Ishikawa (cell line): Measurements from ENCODE around the gene CBARP.

Source experiments
- CEBPB ChIP-seq: IDR thresholded peaks from 2 replicates; pipeline ENCODE4 v1.6.1; 2012
- CREB1 ChIP-seq: IDR thresholded peaks from 2 replicates; pipeline ENCODE4 v1.6.1; 2012; ENCODE audit warnings: low read depth
- EGR1 ChIP-seq: IDR thresholded peaks from 2 replicates; pipeline ENCODE4 v1.6.1; 2012
- EP300 ChIP-seq: IDR thresholded peaks from 2 replicates; pipeline ENCODE4 v1.6.1; 2012; ENCODE audit warnings: borderline replicate concordance
- FOXM1 ChIP-seq: IDR thresholded peaks from 2 replicates; pipeline ENCODE4 v1.6.1; 2012; ENCODE audit warnings: low read depth, borderline replicate concordance
- NFIC ChIP-seq: IDR thresholded peaks from 2 replicates; pipeline ENCODE4 v1.6.1; 2012
- RAD21 ChIP-seq: IDR thresholded peaks from 2 replicates; pipeline ENCODE4 v1.6.1; 2012; ENCODE audit warnings: low read depth
- TAF1 ChIP-seq: IDR thresholded peaks from 2 replicates; pipeline ENCODE4 v1.6.1; 2012; ENCODE audit warnings: low read depth, mild to moderate bottlenecking
- TCF12 ChIP-seq: IDR thresholded peaks from 2 replicates; pipeline ENCODE4 v1.6.1; 2012; ENCODE audit warnings: low read depth
- TEAD4 ChIP-seq: IDR thresholded peaks from 2 replicates; pipeline ENCODE4 v1.6.1; 2012
- YY1 ChIP-seq: IDR thresholded peaks from 2 replicates; pipeline ENCODE4 v1.6.1; 2012; ENCODE audit warnings: low read depth
- ZBTB7A ChIP-seq: IDR thresholded peaks from 2 replicates; pipeline ENCODE4 v1.6.1; 2012; ENCODE audit warnings: low read depth
- TF ChIP-seq, protein P1 (sequence below): IDR thresholded peaks from 2 replicates; pipeline ENCODE4 v1.6.1; 2012
- TF ChIP-seq, protein P2 (sequence below): IDR thresholded peaks from 2 replicates; pipeline ENCODE4 v1.6.1; 2012
- TF ChIP-seq, protein P3 (sequence below): IDR thresholded peaks from 2 replicates; pipeline ENCODE4 v1.6.1; 2012; ENCODE audit warnings: low read depth, mild to moderate bottlenecking

Gene CBARP

DNA sequence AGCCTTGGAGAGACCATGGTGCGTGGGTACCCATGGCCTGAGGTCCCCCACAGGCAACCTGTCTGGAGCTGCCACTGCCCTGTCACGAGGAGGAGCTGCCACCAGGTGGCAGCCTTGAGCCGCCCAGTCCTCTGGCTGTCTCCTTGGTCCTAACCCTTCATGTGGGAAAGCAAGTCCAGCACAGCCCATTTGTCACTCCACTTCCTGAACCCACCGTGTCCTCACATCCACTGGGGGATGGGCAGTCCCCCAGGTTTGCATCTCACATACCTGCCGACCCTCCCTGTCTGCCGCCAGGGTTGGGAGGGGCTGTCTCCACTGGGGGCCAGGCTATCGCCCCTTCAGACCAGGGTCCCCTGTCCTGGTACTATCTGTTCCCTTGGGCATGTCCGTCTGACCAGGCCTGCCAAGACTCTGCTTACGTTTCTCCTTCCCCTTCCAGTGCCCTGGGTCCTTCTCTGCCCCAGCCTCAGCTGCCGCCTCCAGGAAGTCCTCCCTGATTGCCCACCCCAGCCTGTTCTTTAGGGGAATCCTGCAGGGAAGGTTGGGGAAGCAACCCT is 42.1 kb upstream of the CBARP start:
- TF ChIP-seq FOXM1 (no peak), TCF12 (no peak), TAF1 (no peak), RAD21 (peak; percentile 91), EP300 (no peak)
- TF ChIP-seq, protein P1, sequence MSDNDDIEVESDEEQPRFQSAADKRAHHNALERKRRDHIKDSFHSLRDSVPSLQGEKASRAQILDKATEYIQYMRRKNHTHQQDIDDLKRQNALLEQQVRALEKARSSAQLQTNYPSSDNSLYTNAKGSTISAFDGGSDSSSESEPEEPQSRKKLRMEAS: peak; percentile 30; the same call in 1 of the 2 replicates
- TF ChIP-seq, protein P2, sequence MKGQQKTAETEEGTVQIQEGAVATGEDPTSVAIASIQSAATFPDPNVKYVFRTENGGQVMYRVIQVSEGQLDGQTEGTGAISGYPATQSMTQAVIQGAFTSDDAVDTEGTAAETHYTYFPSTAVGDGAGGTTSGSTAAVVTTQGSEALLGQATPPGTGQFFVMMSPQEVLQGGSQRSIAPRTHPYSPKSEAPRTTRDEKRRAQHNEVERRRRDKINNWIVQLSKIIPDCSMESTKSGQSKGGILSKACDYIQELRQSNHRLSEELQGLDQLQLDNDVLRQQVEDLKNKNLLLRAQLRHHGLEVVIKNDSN: 0 out of 2 replicates have a peak, but pooled peaks have one; percentile 10
- TF ChIP-seq, protein P3, sequence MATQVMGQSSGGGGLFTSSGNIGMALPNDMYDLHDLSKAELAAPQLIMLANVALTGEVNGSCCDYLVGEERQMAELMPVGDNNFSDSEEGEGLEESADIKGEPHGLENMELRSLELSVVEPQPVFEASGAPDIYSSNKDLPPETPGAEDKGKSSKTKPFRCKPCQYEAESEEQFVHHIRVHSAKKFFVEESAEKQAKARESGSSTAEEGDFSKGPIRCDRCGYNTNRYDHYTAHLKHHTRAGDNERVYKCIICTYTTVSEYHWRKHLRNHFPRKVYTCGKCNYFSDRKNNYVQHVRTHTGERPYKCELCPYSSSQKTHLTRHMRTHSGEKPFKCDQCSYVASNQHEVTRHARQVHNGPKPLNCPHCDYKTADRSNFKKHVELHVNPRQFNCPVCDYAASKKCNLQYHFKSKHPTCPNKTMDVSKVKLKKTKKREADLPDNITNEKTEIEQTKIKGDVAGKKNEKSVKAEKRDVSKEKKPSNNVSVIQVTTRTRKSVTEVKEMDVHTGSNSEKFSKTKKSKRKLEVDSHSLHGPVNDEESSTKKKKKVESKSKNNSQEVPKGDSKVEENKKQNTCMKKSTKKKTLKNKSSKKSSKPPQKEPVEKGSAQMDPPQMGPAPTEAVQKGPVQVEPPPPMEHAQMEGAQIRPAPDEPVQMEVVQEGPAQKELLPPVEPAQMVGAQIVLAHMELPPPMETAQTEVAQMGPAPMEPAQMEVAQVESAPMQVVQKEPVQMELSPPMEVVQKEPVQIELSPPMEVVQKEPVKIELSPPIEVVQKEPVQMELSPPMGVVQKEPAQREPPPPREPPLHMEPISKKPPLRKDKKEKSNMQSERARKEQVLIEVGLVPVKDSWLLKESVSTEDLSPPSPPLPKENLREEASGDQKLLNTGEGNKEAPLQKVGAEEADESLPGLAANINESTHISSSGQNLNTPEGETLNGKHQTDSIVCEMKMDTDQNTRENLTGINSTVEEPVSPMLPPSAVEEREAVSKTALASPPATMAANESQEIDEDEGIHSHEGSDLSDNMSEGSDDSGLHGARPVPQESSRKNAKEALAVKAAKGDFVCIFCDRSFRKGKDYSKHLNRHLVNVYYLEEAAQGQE: no peak

DNA sequence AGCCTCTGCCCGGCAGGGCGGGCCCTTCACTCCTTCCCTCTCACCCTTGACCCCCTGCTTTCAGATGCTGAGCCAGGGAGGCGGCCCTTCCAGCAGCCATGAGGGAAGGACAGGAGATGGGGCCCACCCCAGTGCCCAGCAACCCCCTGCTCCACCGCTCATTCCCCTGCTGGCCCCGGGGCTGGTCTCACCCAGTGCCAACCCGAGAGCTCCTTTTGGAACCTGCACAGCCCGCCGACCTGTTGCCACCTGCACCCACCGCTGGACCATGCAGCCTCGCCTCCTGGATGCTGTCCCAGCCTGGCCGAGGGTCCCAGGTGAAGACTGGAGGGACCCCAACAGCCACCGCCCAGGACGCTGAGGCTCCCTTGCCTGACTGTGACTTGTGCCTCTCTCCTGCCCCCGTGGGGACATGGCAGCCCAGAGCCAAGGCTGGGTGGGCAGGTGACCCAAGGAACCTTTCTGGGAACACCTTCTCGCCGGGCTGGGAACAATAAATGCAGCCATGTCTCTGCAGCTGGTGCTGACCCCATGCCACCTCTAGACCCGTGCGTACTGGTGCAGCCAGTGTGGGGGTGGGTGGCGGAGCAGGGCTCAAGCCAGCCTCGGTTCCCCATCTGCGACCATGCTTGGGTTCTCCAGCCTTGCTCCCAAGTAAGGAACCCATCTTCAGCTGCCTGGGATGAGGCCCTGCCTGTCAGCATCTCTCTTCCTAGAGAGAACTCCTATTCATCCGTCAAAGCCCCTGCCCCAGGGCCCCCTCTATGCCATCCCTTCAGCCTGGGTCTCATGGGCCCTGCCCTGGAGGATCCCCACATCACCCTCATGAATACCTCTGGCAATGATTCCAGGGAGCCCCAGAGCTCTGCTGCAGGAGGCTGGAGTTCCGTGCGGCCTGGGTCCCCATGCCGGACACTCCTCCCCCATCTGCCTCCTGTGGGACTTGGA is 41.2 kb upstream of the CBARP start:
- TF ChIP-seq TCF12 (no peak), NFIC (no peak), FOXM1 (no peak), CEBPB (no peak), RAD21 (no peak), TAF1 (no peak), CREB1 (no peak), YY1 (no peak), ZBTB7A (no peak), EP300 (no peak), EGR1 (no peak), TEAD4 (no peak)
- TF ChIP-seq, protein P2: no peak
- TF ChIP-seq, protein P1: no peak
- TF ChIP-seq, protein P3: no peak

DNA sequence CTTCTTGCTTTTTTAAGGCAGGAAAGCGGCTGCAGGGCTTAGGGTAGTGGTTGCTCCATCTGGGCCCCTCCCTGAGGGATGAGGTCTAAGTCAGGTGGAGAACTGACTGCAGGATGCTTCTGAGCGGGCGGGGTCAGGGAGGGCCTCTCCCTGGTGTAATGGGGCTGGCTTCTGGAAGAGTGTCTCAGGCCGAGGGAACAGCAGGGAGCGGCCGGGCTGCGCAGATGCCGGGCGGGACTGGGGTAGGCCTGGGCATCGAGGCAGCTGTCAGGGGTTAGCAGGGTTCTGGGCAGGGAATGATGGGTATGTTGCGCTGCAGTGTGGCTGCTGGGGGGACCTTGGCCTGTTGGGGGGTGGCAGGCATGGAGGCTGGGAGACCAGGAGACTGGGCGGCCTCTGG is 40.3 kb upstream of the CBARP start:
- TF ChIP-seq TCF12 (no peak), TAF1 (no peak), YY1 (no peak), CREB1 (no peak), CEBPB (no peak), FOXM1 (no peak), NFIC (no peak), ZBTB7A (no peak), EGR1 (no peak), EP300 (no peak), TEAD4 (no peak), RAD21 (no peak)
- TF ChIP-seq, protein P2: no peak
- TF ChIP-seq, protein P1: no peak
- TF ChIP-seq, protein P3: no peak
